Right ventricle myocardium superior (tissue), 1 donor: ENCODE measurements around the gene CBX5. TPM values are rescaled to one million over a fixed set of nuclear protein-coding genes. Genes with fewer than 3 reads are reported as not detected.
A peak's percentile ranks its signal among the peaks of the same experiment; 100 is the strongest.

Experiments
- ATAC-seq: fragments of 200-7000 bp; cut with Tn5 transposase; one replicate; pipeline ENCODE4 v1.9.1; 2020; ENCODE audit warnings: mild to moderate bottlenecking; ENCODE audit not compliant: poor library complexity
- DNase-seq: peaks from one replicate; pipeline ENCODE4 v3.0.0-alpha.2; 2020
- intact Hi-C: fragments of 100-400 bp; cut with DNase I; formaldehyde crosslinking; loops from one replicate; pipeline ENCODE4 v1.11.2; 2022
- total RNA-seq: library from RNA; stranded (reverse); fragmentation: NEBNext Ultra II Directional; extraction: Animal tissue kit (Norgen Biotek cat#: 25700); gene quantifications from one replicate; pipeline ENCODE4 v1.2.1, GENCODE V29; 2021
- donor health status: DM: no; HTN: yes; CAD: no; lungs with severe emphysema.

The CBX5 gene
- total RNA-seq, 1 donor from 2014 or later: 41.0 TPM

DNA sequence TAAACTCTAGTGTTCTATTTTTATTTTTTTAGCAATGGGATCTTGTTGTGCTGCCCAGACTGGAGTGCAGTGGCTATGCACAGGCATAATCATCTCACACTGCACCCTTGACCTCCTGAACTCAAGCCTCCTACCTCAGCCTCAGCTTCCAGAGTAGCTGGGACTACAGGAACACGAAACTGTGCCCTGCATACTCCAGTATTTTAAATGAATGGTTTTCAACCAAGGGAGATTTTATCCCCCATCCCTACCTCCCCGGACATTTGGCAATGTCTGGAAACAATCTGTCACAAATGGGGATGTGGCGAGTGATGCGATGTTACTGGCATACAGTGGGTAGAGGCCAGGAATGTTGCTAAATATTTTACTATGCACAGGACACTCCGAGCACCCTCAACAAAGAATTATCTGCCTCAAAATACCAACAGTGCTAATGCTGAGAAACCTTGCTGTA is 2.1 kb downstream of the CBX5 start:
- ATAC-seq: no peak
- DNase-seq: no peak
- intact Hi-C loops: loop anchor here (5.0 kb wide), 1 partner anchor 56 kb away; no protein-coding TSS in a partner anchor

DNA sequence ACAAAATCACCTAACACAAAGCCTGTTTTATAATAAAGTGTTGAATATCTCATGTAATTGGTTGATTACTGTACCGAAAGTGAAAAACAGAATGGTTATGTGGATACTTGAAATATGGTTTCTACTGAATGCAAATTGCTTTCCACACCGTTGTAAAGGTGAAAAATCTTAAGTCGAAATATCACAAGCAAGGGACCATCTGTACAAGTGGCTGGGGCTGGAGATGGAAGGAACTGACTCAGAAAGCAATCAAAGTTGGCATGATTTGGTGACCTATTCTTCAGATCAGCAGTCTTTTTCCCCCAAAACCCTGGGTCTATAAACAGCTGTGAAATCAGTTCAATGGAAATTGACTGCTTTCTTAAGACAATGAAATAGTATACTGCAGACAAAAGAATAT is 3.6 kb downstream of the CBX5 start:
- intact Hi-C loops: loop anchor here (5.0 kb wide), 1 partner anchor 54 kb away; no protein-coding TSS in a partner anchor
- DNase-seq: no peak
- ATAC-seq: no peak

DNA sequence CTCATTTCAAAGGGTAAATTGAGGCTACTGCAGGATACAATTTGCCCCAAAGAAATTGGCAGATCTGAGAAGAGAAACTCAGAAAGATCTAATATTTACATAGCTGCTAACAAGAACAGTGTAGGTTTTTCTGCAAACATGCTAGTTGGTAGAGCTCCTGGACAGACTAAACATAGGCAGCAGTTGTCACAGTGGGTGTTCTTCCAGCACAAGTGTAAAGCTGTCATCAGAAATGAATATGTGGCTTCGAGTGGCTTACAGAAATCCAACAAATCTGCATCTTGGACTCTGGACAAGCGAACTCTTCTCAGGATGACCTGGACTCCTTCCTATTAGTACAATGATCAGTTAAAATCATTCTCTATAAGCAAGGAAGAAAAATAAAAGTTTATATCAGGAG is 5.9 kb downstream of the CBX5 start:
- peak; percentile 32 for ATAC-seq
- DNase-seq: no peak
- intact Hi-C loops: no loop called here

DNA sequence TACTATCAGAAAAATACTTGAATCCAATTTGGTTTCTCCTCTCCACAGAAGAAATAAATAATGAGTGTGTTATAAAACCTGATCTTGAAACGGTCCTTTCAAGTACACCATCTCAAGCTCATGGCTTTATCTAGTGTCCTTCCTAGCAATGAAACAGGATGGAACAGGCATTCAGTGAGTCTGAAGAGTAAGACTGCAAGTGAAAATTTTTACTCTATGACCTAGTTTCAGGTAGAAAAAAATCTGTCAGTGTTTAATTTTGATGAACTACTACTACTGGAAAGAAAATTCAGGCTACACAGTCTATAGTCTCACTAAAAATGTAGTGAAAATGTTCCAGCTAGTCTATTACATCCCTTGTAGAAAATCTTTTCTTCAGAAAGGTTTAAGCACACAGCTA is 7.7 kb downstream of the CBX5 start:
- DNase-seq: no peak
- ATAC-seq: no peak
- intact Hi-C loops: no loop called here

DNA sequence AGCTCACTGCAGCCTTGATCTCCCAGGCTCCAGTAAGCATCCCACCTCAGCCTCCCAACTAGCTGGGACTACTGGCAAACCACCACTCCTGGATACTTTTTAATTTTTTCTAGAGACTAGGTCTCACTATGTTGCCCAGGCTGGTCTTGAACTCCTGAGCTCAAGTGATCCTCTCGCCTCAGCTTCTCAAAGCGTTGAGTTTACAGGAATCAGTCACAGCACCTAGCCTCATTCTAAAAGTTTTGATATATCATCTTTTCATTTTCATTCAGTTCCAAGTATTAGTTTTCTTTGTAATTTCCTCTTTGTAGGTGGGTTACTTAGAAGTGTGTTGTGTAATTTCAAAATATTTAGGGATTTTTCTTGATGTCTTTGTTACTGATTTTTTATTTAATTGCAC is 9.6 kb downstream of the CBX5 start:
- intact Hi-C loops: no loop called here
- DNase-seq (no peak), ATAC-seq (no peak)

DNA sequence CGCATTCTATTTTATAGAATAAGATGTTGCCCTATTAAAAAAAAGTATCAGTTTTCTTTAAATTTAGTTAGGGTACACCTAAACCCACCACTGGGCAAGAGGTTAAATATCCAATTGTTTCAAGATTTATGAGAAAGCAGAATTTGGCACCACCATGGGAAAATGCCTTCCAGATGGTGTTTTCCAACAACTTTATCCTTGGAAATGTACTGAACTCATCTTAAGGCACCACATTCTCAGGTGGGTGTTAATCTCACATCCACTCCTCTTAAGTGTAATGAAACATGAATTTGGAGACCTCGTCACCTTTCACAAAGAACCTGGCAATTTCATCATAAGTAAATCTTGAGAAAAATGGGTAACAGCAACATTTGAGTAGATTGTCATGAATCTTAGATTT is 13.1 kb downstream of the CBX5 start:
- DNase-seq: no peak
- intact Hi-C loops: no loop called here
- no peak for ATAC-seq

DNA sequence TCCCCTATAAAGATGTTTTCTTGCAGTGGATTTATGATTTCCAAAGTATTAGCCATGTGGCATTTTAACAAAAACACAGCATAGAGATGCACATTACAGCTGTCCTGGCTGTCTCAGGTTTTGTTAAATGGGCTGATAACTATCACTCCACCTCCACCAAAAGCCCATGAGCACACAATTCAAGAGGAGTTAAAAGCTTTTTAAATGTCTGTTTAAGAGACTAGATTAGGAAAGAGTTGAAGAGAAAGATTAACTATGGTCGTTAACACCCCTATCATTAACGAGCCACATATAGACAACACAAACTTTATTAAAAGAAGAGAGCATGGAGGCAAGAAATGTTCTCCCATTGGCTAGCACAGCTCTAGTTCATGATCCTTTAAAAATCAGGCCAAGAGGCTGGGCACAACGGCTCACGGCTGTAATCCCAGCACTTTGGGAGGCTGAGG is 14.5 kb downstream of the CBX5 start:
- DNase-seq (no peak), ATAC-seq (no peak)
- intact Hi-C loops: no loop called here

DNA sequence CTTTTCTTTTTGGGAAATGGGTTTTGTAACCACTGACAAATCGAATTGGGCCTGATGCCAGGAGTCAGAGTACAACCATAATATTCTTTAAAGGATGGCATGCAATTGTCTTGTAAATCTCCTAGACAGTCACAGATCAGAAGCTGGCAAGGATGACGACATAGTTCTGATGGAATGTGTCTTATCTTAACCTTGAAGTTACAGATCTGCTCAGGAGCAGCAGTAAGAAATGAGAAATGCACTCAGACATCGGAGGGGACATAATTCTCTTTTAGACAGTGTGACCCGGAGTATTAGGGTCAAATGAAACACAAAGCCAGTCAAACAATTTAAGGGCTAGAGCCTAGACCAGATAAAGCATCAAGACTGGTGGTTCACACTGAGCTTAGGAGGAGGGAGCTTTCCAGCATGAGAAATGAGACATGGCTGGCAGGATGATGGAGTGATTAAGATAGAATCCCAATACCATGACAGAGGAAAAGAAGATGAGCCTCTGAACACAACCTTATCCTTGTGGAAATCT is 17.5 kb downstream of the CBX5 start:
- ATAC-seq: no peak
- intact Hi-C loops: no loop called here

DNA sequence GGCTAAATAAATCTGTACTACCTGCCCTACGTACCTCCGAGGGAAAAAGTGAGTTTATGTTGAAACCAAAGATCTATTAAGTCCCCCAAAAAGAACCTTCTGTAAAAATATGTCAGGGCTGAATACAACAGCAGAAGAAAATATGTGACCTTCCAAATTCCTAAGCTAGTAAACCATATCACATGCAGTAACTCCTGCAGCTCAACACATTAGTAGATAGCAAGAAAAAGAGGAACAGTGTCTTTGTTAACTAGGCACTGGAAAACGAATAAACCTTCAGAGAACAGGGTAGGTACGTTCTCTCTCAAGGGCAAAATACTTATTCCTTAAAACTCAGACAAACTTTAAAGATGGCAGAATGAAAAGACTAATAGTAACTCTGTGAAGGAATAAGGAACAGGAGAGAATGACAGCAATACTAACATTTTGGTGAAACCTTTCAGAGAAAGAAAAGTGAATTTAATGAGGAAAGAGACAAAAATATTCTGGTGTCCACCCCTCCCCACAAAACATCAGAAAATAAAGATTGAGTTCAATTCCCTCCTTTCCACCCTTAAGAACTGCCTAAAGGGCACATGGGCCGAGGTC is 18.0 kb downstream of the CBX5 start:
- ATAC-seq (no peak), DNase-seq (no peak)
- intact Hi-C loops: no loop called here

More for the DNA sequence above, 17.5 kb downstream of the CBX5 start:
- no peak for DNase-seq

DNA sequence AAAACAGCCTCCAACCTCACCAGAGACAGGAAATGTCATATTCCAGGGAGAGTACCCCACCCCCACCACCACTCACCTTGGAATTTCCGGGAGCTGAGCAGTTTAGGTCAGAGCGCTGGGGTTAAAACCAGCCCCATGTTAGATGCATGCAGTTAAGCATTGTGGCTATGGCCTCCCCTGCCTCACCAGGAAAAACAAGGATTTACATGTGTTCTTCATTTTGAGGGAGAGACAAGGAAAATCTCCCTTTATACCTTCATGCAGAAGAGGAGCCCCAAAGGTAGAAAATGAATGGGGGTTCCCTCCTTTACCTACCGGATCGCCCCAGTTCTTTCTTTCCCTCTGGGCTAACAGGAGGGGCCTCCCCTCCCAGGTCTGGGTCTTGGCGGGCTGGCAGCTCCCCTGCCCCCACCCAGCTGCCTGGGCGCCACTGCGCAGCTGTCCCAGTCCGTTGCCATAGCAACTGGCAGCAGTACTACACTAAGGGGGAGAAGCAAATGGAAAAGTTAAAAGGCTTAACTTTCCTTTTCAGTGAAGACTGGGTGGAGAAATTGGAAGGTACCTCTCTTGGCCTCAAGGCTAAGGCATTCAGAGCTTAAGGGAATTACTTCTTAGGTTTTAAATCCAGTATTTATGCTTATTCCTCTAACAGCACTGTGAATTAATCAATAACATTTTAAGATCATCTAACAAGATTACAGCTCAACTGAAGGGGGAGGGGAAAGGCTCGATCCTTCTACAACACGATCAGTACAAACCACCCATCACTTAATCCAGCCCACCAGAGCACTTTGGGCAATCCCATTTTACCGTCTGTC is 20.5 kb downstream of the CBX5 start:
- DNase-seq: peak; percentile 74

DNA sequence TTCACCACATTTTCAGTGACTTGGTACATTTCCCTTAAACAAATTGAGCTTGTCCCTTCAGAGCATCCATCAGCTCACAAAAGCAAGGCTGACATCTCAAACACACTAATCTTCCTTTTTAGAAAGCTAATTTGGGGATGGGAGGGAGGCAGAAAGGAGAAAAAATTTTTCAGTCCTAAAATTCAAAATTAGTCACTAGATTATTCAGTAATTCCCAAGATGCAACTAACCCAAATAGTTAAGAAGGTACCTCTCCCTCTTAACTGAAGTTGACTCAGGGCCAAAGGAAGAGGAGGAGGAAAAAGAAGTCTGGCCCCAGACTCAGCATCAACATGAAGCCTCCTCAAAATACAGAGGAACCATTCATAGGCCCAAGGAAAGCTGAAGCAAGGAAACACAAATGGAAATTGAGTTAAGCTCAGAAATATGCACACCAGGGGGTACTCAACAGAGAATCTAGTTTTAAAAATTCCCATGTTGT is 21.7 kb downstream of the CBX5 start:
- intact Hi-C loops: no loop called here
- DNase-seq: no peak
- ATAC-seq: no peak

More for the DNA sequence above, 20.5 kb downstream of the CBX5 start:
- ATAC-seq: peak; percentile 93
- intact Hi-C loops: no loop called here

DNA sequence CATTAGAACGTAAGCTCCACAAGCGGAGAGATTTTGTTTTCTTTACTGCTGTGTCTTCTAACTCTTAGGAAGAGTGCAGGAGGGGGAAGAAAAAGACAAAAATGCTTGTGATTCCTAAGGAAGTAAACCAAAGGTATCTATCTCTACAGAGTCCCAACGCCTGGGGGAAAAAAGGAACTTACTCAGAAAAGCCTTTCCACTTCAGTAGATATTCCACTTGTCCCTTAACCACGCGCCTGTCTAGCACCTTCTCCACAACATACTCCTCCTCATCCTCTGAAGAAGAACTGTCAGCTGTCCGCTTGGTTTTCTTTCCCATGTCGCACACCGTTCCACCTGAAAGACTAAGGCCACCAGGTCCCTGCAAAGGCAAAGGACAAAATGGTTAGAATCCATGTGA is 22.6 kb downstream of the CBX5 start:
- intact Hi-C loops: no loop called here
- no peak for DNase-seq
- no peak for ATAC-seq

DNA sequence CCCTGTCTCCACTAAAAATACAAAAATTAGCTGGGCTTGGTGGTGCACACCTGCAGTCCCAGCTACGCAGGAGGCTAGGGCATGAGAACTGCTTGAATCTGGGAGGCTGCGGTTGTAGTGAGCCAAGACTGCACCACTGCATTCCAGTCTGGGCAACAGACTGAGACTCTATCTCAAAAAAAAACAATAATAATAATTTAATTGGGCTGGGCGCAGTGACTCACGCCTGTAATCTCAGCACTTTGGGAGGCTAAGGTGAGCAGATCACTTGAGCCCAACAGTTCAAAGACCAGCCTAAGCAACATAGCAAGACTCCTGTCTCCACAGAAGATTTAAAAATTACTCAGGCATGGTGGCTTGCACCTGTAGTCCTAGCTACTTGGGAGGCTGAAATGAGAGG is 26.7 kb downstream of the CBX5 start:
- no peak for ATAC-seq
- intact Hi-C loops: no loop called here
- DNase-seq: no peak

DNA sequence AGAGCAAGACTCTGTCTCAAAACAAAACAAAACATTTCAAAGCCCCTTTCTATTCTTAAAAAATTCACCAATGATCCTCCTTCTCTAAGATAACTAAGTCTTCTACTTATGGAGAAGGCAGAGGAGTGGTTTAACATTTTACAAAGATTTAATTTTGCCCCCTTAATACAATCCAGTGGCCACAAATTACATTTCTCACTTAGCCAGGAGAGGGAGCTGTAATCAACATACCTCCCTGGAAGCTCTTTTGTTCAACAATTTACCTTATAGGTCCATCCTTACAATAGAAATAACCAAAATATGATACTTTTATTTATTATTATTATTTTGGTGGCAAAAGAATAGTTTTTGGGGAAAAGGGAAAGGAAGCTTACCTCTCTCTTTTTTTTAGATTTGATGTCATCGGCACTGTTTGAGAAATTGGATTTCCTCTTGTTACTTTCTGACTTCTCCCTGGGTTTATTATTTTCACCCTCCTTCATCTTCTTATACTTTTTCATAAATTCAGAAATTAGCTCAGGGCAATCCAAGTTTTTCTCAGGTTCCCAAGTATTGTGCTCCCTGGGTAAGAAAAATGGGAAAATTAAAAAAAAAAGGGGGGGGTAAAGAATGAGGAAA is 28.1 kb downstream of the CBX5 start:
- DNase-seq (no peak), ATAC-seq (peak; percentile 45)
- intact Hi-C loops: no loop called here

DNA sequence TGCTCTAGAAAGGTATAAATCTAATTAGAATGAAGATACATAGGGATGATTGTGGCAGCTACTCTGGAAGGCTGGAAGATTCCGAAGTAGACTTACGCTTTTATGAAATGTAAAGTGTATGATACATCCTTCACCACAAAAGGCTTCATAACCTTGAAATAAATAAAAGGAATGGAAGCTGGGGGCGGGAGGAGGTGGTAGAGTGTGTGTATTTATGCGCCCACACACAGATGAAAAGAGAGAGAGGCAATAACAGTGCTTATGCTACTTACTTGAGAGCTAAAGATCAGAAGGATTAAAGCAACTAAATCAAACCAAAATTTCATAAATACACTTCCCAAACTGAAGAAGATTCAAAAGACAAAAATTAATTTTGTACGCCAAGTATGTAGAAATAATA is 30.4 kb downstream of the CBX5 start:
- no peak for DNase-seq
- intact Hi-C loops: no loop called here
- no peak for ATAC-seq

DNA sequence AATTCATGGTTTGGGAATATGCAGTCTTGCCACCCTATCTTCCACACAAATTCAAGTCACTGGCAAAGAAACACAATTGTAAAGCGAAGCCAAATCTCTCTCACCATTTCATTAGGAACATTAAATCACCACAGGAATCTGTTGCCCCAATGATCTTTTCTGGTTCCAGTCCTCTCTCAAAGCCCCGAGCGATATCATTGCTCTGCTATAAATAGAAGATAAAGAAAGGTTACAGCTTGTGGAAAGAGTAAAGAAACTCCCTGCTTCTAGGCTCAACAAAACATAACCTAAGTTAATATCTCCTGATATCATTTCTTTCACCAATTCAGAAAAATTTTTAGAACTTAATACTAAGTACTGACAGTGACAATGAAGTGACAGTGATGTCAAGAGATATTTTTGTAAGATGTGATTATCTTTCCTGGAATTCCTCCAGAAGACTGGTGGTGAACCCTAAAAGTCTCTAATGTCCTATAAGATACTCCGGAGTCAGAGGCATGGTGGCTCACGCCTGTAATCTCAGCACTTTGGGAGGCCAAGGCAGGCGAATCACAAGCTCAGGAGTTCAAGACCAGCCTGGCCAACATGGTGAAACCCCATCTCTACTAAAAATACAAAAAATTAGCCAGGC is 33.8 kb downstream of the CBX5 start:
- DNase-seq (no peak), ATAC-seq (peak; percentile 57)
- intact Hi-C loops: no loop called here

DNA sequence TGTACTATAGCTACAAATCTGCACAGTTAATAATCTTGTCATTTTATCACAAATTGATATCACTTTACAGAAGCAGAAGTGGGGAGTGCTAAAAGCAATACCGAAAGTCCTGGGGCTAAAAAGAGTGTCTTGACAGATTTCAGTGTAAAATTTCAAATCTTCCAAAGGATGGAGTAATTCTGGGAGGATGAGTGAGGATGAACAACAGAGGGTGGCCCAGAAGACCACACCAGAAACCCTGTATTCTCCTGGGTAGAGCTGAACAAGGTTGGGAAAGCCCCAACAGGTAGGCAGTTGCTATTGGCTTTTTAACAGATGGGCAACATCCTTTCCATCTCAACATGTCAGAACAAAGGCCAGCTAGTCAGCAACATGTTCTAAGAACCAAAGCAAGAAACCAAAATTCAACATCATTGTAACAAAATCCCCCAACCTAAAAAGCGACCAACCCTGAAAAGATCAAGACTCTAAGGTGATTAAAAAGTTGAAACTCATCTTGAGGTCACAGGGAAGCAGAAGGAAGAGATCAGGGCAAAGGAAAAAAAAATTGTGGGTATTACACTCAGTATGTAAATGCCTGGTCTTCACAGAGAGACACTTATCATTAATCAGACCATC is 38.8 kb downstream of the CBX5 start:
- intact Hi-C loops: no loop called here
- ATAC-seq (no peak), DNase-seq (no peak)

DNA sequence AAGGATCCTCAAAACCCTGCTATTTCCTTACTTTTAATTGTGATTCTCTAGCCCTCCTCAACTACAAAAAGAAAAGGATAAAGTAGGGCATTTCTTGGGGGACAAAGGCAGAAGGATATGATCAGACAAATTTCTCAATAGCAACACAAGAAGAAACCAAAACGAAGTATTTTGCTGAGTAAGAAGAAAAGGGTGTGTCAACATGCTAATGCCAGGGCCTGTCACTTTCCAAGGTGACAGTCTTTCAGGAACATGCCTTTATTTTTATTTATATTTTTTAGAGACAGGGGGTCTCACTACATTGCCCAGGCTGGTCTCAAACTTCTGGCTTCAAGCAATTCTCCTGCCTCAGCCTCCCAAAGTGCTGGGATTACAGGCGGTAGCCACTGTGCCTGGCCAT is 39.8 kb downstream of the CBX5 start:
- no peak for ATAC-seq
- no peak for DNase-seq
- intact Hi-C loops: no loop called here

DNA sequence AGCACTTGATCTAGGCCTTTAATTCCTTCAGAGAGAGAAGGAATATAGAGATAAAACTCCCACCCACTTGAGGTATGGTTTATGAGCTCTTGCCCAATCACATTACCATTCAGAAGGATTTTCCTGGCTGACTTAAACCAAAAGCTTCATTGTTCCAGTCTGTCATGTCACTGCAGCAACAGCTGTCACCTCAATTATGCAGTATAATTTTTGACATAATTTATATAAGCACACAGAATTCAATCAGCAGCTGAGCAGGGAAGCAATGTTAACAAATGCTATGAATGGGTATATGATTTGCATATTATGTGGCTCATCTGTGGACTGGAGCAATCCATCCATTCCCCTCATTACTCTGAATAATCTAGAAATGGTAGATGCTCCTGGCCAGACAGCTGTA is 40.3 kb downstream of the CBX5 start:
- ATAC-seq (no peak), DNase-seq (no peak)
- intact Hi-C loops: no loop called here
